Neural progenitor cell (in vitro differentiated cells): Measurements from ENCODE around the gene SNX27.

Source experiments
- CTCF ChIP-seq: fragments of 200-600 bp; sonication (generic); IDR thresholded peaks from 2 replicates; pipeline ENCODE4 v1.5.1; 2017; ENCODE audit warnings: antibody characterized with exemption, mild to moderate bottlenecking
- EZH2 ChIP-seq: fragments of 200-600 bp; sonication (generic); IDR thresholded peaks from 2 replicates; pipeline ENCODE4 v1.6.1; 2017; ENCODE audit warnings: antibody characterized with exemption, mild to moderate bottlenecking, moderate library complexity
- EZH2phosphoT487 ChIP-seq: fragments of 200-600 bp; sonication (generic); IDR thresholded peaks from 2 replicates; pipeline ENCODE4 v1.6.1; 2017; ENCODE audit warnings: antibody characterized with exemption

GRCh38 chr1:151680826-151681225, 69.0 kb downstream of the SNX27 start:
- TF ChIP-seq EZH2phosphoT487 (no peak), CTCF (no peak), EZH2 (no peak)
